ENCODE results near the gene CUL7.

The CUL7 gene

DNA sequence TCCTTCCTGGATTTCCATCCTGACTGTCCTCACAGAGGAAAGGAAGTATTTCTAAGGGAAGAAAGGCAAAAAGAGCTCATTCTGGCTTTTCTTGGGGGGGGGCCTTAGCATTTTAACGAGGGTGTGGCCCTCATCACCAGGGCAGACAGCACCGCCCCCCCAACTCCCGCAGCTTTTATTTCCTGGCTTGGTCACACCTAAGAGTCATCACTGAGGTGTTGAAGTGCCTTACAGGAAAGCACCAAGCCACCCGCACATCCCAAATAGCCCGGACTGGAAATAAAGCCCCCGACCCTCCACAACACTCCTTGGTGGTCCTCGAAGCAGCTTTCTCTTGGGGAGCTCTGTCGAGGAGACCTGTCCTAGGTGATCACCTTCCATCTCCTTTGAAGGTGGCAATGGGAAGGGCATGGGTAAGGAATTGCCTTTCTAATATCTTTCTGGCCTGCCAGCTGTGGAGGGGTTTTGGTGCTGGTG is 23.7 kb upstream of the CUL7 start:
- no peak for DNase-seq (ENCODE audit: low spot score)

GRCh38 chr6:43076464-43077332 is 23.0 kb upstream of the CUL7 start:
- peak; percentile 61 for DNase-seq (ENCODE audit: low spot score)

DNA sequence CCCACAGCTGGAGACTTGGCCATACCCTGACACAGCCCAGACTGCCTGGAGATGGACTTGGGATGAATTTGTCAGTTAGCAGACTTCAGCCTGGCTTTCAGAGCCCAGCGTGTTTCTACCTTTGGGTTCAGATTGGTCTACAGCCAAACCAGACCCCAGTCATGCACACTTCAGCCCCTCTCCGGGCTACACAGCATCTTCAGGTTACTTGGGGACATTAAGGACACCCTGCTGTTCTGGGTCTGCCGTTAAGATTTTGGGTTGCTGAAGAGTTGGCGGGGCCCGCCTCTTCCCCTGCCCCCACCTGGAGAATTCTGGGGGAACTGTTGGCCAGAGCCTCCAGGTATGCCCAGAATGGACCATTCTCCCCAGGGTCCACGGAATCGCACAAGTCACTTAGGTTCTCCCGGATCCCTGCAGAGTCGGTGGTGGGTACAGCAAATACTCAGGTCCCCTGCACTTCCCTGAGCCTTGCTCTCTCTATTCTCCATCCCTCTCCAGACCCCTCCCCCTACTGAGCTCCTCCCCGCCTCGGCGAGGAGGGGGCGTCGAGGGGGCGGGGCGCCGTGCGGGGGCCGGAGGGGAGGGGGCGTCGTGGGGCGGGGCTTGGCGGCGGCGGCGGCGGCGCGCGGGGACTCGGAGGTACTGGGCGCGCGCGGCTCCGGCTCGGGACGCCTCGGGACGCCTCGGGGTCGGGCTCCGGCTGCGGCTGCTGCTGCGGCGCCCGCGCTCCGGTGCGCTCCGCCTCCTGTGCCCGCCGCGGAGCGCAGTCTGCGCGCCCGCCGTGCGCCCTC is 22.2 kb upstream of the CUL7 start, which contains the start of gene PTK7:
TSS of gene PTK7 (plus strand) at position 645 of the 794 bp plus-strand sequence. CDS start 175 bp downstream, outside the sequence.
- peak; percentile 93 for DNase-seq (ENCODE audit: low spot score)

- no peak for DNase-seq (ENCODE audit: low spot score)
These were observed 21.4 kb upstream of the CUL7 start for GRCh38 chr6:43074847-43075669.

GRCh38 chr6:43070028-43070632 is 16.5 kb upstream of the CUL7 start:
- peak; percentile 77 for DNase-seq (ENCODE audit: low spot score)

GRCh38 chr6:43062818-43063217 is 9.2 kb upstream of the CUL7 start:
- DNase-seq (ENCODE audit: low spot score) = no peak

- DNase-seq (ENCODE audit: low spot score) = no peak
These were observed 8.2 kb upstream of the CUL7 start for GRCh38 chr6:43061861-43062260.

GRCh38 chr6:43060755-43061633 is 7.3 kb upstream of the CUL7 start:
- no peak for DNase-seq (ENCODE audit: low spot score)

DNA sequence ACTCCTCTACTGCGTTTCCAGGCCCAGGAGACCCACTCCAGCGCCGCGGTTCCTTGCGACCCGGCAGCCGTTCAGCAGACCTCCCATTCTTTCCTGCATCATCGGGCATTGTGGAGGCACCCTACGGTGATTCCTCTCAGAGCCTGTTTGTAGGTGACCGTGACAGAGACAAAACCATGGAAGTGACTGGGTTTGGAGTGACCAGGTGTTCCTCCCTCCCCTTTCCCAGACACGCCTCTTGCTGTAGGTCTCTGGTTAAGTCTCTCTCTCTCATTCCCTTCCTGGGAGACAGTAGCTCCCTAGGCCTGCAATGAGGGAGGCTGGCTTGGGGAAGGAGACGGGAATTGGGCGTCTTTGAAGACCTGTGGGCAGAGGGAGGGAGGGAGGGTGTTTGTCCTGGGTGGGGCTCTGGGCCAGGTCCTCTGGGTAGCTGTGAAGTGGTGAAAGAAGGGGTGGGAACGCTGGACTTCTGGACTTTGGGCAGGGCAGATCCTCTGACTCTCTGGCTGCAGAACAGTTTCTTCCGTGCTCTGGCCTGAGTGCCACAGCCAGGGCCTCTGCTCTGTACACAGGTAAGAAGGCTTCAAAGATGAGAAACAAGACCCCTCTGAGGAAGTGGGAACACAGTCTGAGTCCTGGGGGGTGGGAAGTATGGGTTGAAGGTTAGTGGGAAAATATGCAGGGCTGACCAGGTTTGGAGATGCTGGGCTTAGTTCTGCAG is 6.5 kb upstream of the CUL7 start:
- DNase-seq (ENCODE audit: low spot score) = peak; percentile 61

GRCh38 chr6:43059168-43060033 is 5.8 kb upstream of the CUL7 start, which contains the start of the genes KLC4 and MRPL2:
Gene KLC4 (plus strand): TSS chr6:43059631. CDS start chr6:43061336, 1,705 bp downstream.
Gene MRPL2 (minus strand): TSS chr6:43059434. CDS start chr6:43059381, 53 bp downstream.
- peak; percentile 99 for DNase-seq (ENCODE audit: low spot score)

DNA sequence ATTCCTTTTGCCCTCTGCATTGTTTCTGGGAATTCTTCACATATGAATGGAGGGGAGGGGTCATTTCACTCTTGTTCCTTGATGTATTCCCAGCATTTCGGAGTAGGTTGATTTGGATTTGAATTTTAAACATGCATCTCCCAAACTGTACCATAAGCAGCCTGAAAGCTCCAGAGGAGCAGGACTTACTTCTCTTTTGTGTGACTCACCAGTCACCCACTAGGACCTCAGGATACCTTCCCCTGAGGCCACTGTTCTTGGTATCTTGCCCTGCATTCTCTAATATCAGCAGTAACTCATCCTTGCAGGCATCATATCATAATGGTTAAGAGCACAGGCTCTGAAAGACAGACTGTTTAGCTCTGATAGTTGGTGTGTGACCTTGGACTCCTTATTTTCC is 4.9 kb upstream of the CUL7 start:
- no peak for DNase-seq (ENCODE audit: low spot score)

- DNase-seq (ENCODE audit: low spot score) = no peak
These were observed 2.3 kb upstream of the CUL7 start for GRCh38 chr6:43055966-43056365.

- DNase-seq (ENCODE audit: low spot score) = no peak
These were observed 724 bp upstream of the CUL7 start for GRCh38 chr6:43054206-43054943.

DNA sequence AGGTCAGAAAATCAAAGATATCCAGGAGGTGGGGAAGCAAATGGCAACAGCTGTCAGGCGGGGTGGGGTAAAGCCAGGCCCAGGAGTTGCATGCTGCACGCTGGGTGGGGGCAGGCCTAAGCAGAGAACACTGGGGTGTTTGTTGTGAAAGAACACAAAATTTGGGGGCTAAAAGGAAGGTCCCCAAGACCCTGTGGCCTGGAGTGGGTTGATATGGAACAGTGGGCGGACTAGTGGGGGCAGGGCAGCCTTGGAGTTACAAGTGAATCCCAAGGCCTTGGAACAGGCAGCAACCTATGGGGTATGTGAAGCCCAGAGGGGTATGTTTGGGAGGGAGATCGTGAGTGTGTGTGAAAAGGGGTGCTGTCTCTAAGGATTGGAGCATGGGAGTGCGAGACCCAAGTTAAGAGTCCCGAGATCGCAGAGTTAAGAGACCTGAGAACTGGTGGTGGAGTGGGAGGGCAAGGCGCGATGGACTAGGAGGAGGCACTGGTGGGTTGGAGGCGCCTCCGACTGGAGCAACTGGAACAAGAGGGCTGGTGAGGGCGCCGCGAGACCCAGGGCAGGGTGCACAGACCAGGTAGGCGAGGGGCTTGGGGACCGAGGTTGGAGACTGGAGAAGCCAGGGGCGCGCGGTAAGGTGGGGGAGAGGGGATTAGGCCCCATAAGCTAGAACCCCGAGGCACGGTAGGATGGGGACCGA is 658 bp downstream of the CUL7 start:
- peak; percentile 47 for DNase-seq (ENCODE audit: low spot score)

DNA sequence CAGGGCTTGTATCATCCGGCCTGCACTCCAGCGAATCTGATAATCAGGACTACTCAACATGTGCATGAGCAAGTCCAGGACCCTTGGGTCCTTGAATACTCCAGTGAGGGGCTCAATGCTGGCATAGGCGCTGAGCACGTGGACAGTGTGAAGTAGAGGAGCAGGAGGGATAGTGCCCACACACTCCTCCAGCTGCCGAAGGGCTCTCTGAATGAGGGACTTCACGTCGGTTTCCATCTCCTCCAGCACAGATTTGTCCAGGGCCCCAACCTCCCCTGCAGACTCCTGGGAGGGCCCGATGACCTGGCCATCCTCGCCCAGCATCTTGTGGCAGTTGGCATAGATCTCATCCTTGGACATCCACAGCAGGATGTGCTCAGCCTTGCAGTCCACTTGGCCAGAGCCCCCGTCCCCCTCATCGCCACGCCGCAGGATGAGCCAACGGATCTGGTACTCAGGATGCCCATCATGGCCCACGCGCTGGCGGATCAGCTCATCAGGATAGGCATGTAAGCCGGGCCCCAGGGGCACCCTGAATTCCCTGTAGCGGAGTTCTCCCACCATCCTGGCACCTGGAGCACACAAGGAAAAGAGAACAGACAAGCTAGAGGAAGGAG is 1.3 kb downstream of the CUL7 start:
- no peak for DNase-seq (ENCODE audit: low spot score)

GRCh38 chr6:43050981-43051380 is 2.7 kb downstream of the CUL7 start:
- no peak for DNase-seq (ENCODE audit: low spot score)

- no peak for DNase-seq (ENCODE audit: low spot score)
These were observed 5.7 kb downstream of the CUL7 start for GRCh38 chr6:43047998-43048397.
